ENCODE results near the gene POTED.
"Not testable (repeated sequence)": the region's sequence is repeated elsewhere in the genome, so short reads cannot be mapped to it uniquely, and the experiment has no call there.

The POTED gene

DNA sequence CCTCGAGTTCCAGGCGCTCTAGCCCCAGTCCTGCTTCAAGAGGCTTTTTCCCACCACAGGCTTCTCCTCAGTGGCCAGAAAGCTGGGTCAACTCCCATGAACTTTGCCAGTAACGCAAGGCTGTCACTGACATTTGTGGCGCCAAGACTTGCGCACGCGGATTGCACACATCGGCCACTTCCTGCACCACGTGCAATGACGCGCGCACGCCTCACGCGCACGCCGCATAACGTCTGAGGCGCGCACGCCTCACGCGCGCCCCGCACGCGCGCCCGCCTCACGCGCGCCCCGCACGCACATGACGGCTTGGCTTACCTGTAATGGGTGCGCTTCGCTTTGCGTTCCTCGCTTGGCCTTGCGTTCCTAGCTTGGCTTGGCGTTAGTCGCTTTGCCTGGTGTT is at the start of gene POTED:
TSS of gene POTED (plus strand) at position 301 of the 400 bp plus-strand sequence. CDS start 452 bp downstream, outside the sequence.
- DNase-seq = not testable (repeated sequence)

DNA sequence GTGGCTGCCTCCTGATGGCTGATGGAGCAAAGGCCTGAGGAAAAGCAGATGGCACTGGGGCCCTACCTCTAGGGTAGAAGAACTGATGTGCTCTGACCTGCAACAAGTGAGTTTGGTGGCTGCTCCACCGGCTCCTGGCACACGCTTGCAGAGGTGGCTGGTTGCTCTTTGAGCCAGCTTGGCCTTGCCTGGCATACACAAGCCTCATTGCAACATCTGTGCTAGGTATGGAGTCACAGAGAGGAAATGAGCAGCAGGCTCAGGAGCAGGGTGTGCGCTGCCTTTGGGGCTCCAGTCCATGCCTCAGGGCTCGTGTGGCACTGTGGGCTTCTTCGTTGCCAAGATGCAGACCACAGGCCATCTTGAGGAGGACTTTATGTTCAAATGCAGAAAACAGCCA is 40.5 kb downstream of the POTED start:
- not testable (repeated sequence) for DNase-seq

GRCh38 chr21:13651746-13652145 is 42.2 kb downstream of the POTED start:
- DNase-seq = not testable (repeated sequence)
